Left ventricle myocardium inferior (tissue), 1 donor: Measurements from ENCODE around the gene EREG. TPM values are rescaled to one million over a fixed set of nuclear protein-coding genes. Genes with fewer than 3 reads are reported as not detected.

Source experiments
- DNase-seq: peaks from one replicate; pipeline ENCODE4 v3.0.0-alpha.2; 2020
- H3K27ac ChIP-seq: fragments of 200-600 bp; replicated peaks from 2 replicates; pipeline ENCODE4 v1.8.0; 2021
- H3K27me3 ChIP-seq: fragments of 200-600 bp; 2 replicates; pipeline ENCODE4 v1.8.0; 2021; ENCODE audit warnings: low read depth
- H3K36me3 ChIP-seq: fragments of 200-600 bp; 2 replicates; pipeline ENCODE4 v1.8.0; 2021
- H3K4me1 ChIP-seq: fragments of 200-600 bp; 2 replicates; pipeline ENCODE4 v1.8.0; 2021
- H3K4me3 ChIP-seq: fragments of 200-600 bp; 2 replicates; pipeline ENCODE4 v1.8.0; 2021; ENCODE audit warnings: mild to moderate bottlenecking, moderate library complexity
- H3K9me3 ChIP-seq: fragments of 200-600 bp; replicated peaks from 2 replicates; pipeline ENCODE4 v1.8.0; 2021
- intact Hi-C: fragments of 100-400 bp; cut with micrococcal nuclease; formaldehyde crosslinking; loops from one replicate; pipeline ENCODE4 v1.11.0; 2022
- total RNA-seq: library from RNA; stranded (reverse); fragmentation: NEBNext Ultra II Directional; extraction: Animal tissue kit (Norgen Biotek cat#: 25700); gene quantifications from one replicate; pipeline ENCODE4 v1.2.1, GENCODE V29; 2021
- TF ChIP-seq, protein P1 (sequence below): fragments of 200-600 bp; IDR thresholded peaks from 2 replicates; pipeline ENCODE4 v1.8.0; 2021; ENCODE audit warnings: antibody characterized with exemption, mild to moderate bottlenecking, borderline replicate concordance
- donor health status: DM: no; HTN: yes; CAD: no; lungs with severe emphysema.

EREG gene
- total RNA-seq, 1 donor from 2014 or later = not detected

- Histone ChIP-seq H3K4me3 (no peak overlapping the region), H3K9me3 (no peaks in the 10 kb centered on the region), H3K27me3 (no peaks in the 10 kb centered on the region), H3K4me1 (no peaks in the 10 kb centered on the region), H3K36me3 (no peaks in the 10 kb centered on the region), H3K27ac (no peak overlapping the region)
- TF ChIP-seq, protein P1, sequence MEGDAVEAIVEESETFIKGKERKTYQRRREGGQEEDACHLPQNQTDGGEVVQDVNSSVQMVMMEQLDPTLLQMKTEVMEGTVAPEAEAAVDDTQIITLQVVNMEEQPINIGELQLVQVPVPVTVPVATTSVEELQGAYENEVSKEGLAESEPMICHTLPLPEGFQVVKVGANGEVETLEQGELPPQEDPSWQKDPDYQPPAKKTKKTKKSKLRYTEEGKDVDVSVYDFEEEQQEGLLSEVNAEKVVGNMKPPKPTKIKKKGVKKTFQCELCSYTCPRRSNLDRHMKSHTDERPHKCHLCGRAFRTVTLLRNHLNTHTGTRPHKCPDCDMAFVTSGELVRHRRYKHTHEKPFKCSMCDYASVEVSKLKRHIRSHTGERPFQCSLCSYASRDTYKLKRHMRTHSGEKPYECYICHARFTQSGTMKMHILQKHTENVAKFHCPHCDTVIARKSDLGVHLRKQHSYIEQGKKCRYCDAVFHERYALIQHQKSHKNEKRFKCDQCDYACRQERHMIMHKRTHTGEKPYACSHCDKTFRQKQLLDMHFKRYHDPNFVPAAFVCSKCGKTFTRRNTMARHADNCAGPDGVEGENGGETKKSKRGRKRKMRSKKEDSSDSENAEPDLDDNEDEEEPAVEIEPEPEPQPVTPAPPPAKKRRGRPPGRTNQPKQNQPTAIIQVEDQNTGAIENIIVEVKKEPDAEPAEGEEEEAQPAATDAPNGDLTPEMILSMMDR = no peak
- no peak for DNase-seq
- intact Hi-C loops = no loop called here
Measured at GRCh38 chr4:74407891-74408290, 42.9 kb downstream of the EREG start.

DNA sequence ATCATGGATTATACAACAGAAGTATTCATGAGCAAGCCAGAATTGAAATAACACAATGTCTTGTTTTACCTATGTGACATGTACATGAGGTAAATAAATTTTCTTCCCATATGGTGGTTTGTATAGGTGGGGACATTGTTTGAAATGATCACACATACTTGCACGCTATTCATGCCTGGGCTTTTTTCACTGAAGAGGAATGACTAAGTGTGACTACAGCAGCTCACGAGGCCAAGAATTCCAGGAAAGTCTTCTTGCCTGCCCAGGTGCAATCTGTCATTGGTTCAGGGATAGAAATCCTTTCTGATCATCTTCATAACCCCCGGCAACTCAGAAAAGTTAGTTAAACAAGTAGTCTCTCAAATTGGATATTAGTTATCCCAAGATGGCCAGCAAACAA, 43.7 kb downstream of the EREG start:
- intact Hi-C loops = no loop called here
- Histone ChIP-seq H3K27ac (no peak overlapping the region), H3K9me3 (no peaks in the 10 kb centered on the region), H3K36me3 (no peaks in the 10 kb centered on the region), H3K27me3 (no peaks in the 10 kb centered on the region), H3K4me1 (no peaks in the 10 kb centered on the region), H3K4me3 (no peak overlapping the region)
- no peak for DNase-seq
- TF ChIP-seq, protein P1 = no peak

DNA sequence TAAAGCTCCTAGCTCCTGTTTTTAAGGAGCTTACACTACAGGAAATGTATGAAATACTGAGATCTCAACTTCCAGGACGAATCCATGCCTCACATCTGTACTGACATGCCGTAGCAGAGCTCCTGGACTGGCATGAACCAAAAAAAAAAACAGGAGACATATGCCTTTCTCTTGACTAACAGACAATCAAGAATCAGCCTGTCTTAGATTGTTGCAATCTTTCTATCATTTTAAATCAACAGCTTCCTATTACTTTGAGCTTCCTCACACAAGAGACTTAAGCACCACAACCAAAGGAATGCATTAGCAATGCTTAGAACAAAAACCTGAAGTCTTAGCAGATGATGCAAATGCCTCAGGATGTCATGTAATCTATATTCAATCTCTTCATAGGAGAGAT, 45.3 kb downstream of the EREG start:
- intact Hi-C loops = no loop called here
- Histone ChIP-seq H3K36me3 (no peaks in the 10 kb centered on the region), H3K4me1 (no peaks in the 10 kb centered on the region), H3K27ac (no peak overlapping the region), H3K27me3 (no peaks in the 10 kb centered on the region), H3K4me3 (no peak overlapping the region), H3K9me3 (no peaks in the 10 kb centered on the region)
- no peak for DNase-seq
- TF ChIP-seq, protein P1 = no peak

- no peaks in the 10 kb centered on the region for H3K36me3 ChIP-seq
- TF ChIP-seq, protein P1 = no peak
- intact Hi-C loops = no loop called here
- H3K4me3 ChIP-seq = no peak overlapping the region
- no peak for DNase-seq
- H3K27ac ChIP-seq = no peak overlapping the region
- H3K27me3 ChIP-seq = no peaks in the 10 kb centered on the region
- no peaks in the 10 kb centered on the region for H3K9me3 ChIP-seq
- no peaks in the 10 kb centered on the region for H3K4me1 ChIP-seq
Measured at GRCh38 chr4:74412225-74412624, 47.3 kb downstream of the EREG start.

- Histone ChIP-seq H3K36me3 (no peaks in the 10 kb centered on the region), H3K27me3 (no peaks in the 10 kb centered on the region), H3K4me3 (no peak overlapping the region), H3K9me3 (no peaks in the 10 kb centered on the region), H3K4me1 (no peaks in the 10 kb centered on the region), H3K27ac (no peak overlapping the region)
- no peak for DNase-seq
- intact Hi-C loops = no loop called here
- TF ChIP-seq, protein P1 = no peak
Measured at GRCh38 chr4:74413265-74413664, 48.3 kb downstream of the EREG start.
